ENCODE results near the gene SLC43A2.

The SLC43A2 gene

GRCh38 chr17:1625053-1625452 lies 3.6 kb downstream of the SLC43A2 start:
- no peak for DNase-seq (ENCODE audit: extremely low read depth in 1 of 2, low read depth in 1 of 2)

- DNase-seq (ENCODE audit: extremely low read depth in 1 of 2, low read depth in 1 of 2): no peak
Observed at GRCh38 chr17:1624650-1625049, 4.0 kb downstream of the SLC43A2 start.

GRCh38 chr17:1623057-1623630 lies 5.5 kb downstream of the SLC43A2 start:
- no peak for DNase-seq (ENCODE audit: extremely low read depth in 1 of 2, low read depth in 1 of 2)

- DNase-seq (ENCODE audit: extremely low read depth in 1 of 2, low read depth in 1 of 2): no peak
Observed at GRCh38 chr17:1621273-1621954, 7.2 kb downstream of the SLC43A2 start.

GRCh38 chr17:1620486-1620885 lies 8.1 kb downstream of the SLC43A2 start:
- no peak for DNase-seq (ENCODE audit: extremely low read depth in 1 of 2, low read depth in 1 of 2)

- DNase-seq (ENCODE audit: extremely low read depth in 1 of 2, low read depth in 1 of 2): no peak
Observed at GRCh38 chr17:1617620-1618174, 10.9 kb downstream of the SLC43A2 start.

GRCh38 chr17:1616101-1616500 lies 12.5 kb downstream of the SLC43A2 start:
- DNase-seq (ENCODE audit: extremely low read depth in 1 of 2, low read depth in 1 of 2): no peak

- DNase-seq (ENCODE audit: extremely low read depth in 1 of 2, low read depth in 1 of 2): no peak
Observed at GRCh38 chr17:1612400-1612799, 16.2 kb downstream of the SLC43A2 start.

GRCh38 chr17:1611715-1612114 lies 16.9 kb downstream of the SLC43A2 start:
- DNase-seq (ENCODE audit: extremely low read depth in 1 of 2, low read depth in 1 of 2): no peak

- no peak for DNase-seq (ENCODE audit: extremely low read depth in 1 of 2, low read depth in 1 of 2)
Observed at GRCh38 chr17:1608676-1609075, 20.0 kb downstream of the SLC43A2 start.

- no peak for DNase-seq (ENCODE audit: extremely low read depth in 1 of 2, low read depth in 1 of 2)
Observed at GRCh38 chr17:1607971-1608320, 20.7 kb downstream of the SLC43A2 start.

- peak in 1 of 2 donors; percentile 32 for DNase-seq (ENCODE audit: extremely low read depth in 1 of 2, low read depth in 1 of 2)
Observed at GRCh38 chr17:1606352-1606985, 22.2 kb downstream of the SLC43A2 start.

GRCh38 chr17:1605681-1606351 lies 22.8 kb downstream of the SLC43A2 start:
- no peak for DNase-seq (ENCODE audit: extremely low read depth in 1 of 2, low read depth in 1 of 2)

GRCh38 chr17:1604831-1605528 lies 23.7 kb downstream of the SLC43A2 start:
- DNase-seq (ENCODE audit: extremely low read depth in 1 of 2, low read depth in 1 of 2): no peak

- no peak for DNase-seq (ENCODE audit: extremely low read depth in 1 of 2, low read depth in 1 of 2)
Observed at GRCh38 chr17:1601571-1601970, 27.1 kb downstream of the SLC43A2 start.

- no peak for DNase-seq (ENCODE audit: extremely low read depth in 1 of 2, low read depth in 1 of 2)
Observed at GRCh38 chr17:1598399-1599095, 30.1 kb downstream of the SLC43A2 start.

- DNase-seq (ENCODE audit: extremely low read depth in 1 of 2, low read depth in 1 of 2): no peak
Observed at GRCh38 chr17:1597861-1598342, 30.7 kb downstream of the SLC43A2 start.

GRCh38 chr17:1593630-1593931 lies 35.1 kb downstream of the SLC43A2 start:
- no peak for DNase-seq (ENCODE audit: extremely low read depth in 1 of 2, low read depth in 1 of 2)

GRCh38 chr17:1592751-1593629 lies 35.6 kb downstream of the SLC43A2 start:
- no peak for DNase-seq (ENCODE audit: extremely low read depth in 1 of 2, low read depth in 1 of 2)
